GM23338 (cell line): ENCODE results near the gene HS6ST2. TPM values are rescaled to one million over a fixed set of nuclear protein-coding genes. Genes with fewer than 3 reads are reported as not detected.

Experiments used
- ATAC-seq: fragments of 200-7000 bp; cut with Tn5 transposase; 3 replicates; pipeline ENCODE4 v1.9.1; 2020
- DNase-seq: peaks from one replicate; pipeline ENCODE4 v3.0.0-alpha.2; 2015; ENCODE audit warnings: low spot score
- H2AFZ ChIP-seq: fragments of 200-600 bp; sonication (generic); 2 replicates; pipeline ENCODE4 v1.8.0; 2016; ENCODE audit warnings: antibody characterized with exemption, mild to moderate bottlenecking, moderate library complexity
- H3F3A ChIP-seq: fragments of 200-600 bp; sonication (generic); replicated peaks from 2 replicates; pipeline ENCODE4 v1.8.0; 2017; ENCODE audit warnings: antibody characterized with exemption, mixed run types, low read depth
- H3K27ac ChIP-seq: fragments of 200-600 bp; sonication (generic); 2 replicates; pipeline ENCODE4 v1.6.1; 2016; ENCODE audit warnings: low read depth
- H3K27me3 ChIP-seq: fragments of 200-600 bp; sonication (generic); 2 replicates; pipeline ENCODE4 v1.8.0; 2016; ENCODE audit warnings: mild to moderate bottlenecking, mixed run types, moderate library complexity; ENCODE audit not compliant: insufficient read depth
- H3K36me3 ChIP-seq: fragments of 200-600 bp; sonication (generic); 2 replicates; pipeline ENCODE4 v1.8.0; 2016; ENCODE audit warnings: mild to moderate bottlenecking; ENCODE audit not compliant: insufficient read depth
- H3K4me1 ChIP-seq: fragments of 200-600 bp; sonication (generic); 2 replicates; pipeline ENCODE4 v1.8.0; 2016; ENCODE audit warnings: mild to moderate bottlenecking, moderate library complexity; ENCODE audit not compliant: insufficient read depth
- H3K4me2 ChIP-seq: fragments of 200-600 bp; sonication (generic); 2 replicates; pipeline ENCODE4 v1.7.1; 2017; ENCODE audit warnings: mixed run types
- H3K4me3 ChIP-seq: fragments of 200-600 bp; sonication (generic); 2 replicates; pipeline ENCODE4 v1.6.1; 2016; ENCODE audit warnings: mixed run types
- H3K79me2 ChIP-seq: fragments of 200-600 bp; sonication (generic); replicated peaks from 2 replicates; pipeline ENCODE4 v1.8.0; 2017; ENCODE audit warnings: mild to moderate bottlenecking; ENCODE audit not compliant: insufficient read depth
- H3K9me2 ChIP-seq: fragments of 200-600 bp; sonication (generic); 2 replicates; pipeline ENCODE4 v1.8.0; 2017; ENCODE audit not compliant: insufficient read depth
- H4K20me1 ChIP-seq: fragments of 200-600 bp; sonication (generic); replicated peaks from 2 replicates; pipeline ENCODE4 v1.8.0; 2017; ENCODE audit warnings: mild to moderate bottlenecking; ENCODE audit not compliant: insufficient read depth
- H3K27ac Mint-ChIP-seq: 2 replicates; pipeline ENCODE4 v1.8.0; 2020; ENCODE audit warnings: inconsistent platforms, mild to moderate bottlenecking, moderate library complexity, mixed read lengths
- H3K27me3 Mint-ChIP-seq: 3 replicates; pipeline ENCODE4 v1.8.0; 2022; ENCODE audit warnings: low read depth, mild to moderate bottlenecking, moderate library complexity, mixed read lengths, inconsistent platforms; ENCODE audit not compliant: insufficient read depth, poor library complexity
- H3K36me3 Mint-ChIP-seq: 3 replicates; pipeline ENCODE4 v1.8.0; 2021; ENCODE audit warnings: low read depth, mild to moderate bottlenecking, inconsistent platforms, moderate library complexity, mixed read lengths
- H3K4me1 Mint-ChIP-seq: 3 replicates; pipeline ENCODE4 v1.8.0; 2020; ENCODE audit warnings: mild to moderate bottlenecking, inconsistent platforms, mixed read lengths
- H3K4me3 Mint-ChIP-seq: 3 replicates; pipeline ENCODE4 v1.8.0; 2021; ENCODE audit warnings: moderate library complexity, mild to moderate bottlenecking, inconsistent platforms, mixed read lengths
- H3K9me3 Mint-ChIP-seq: 3 replicates; pipeline ENCODE4 v1.8.0; 2020; ENCODE audit warnings: moderate library complexity, mild to moderate bottlenecking, inconsistent platforms, mixed read lengths
- CTCF ChIP-seq, 2 experiments: fragments of 200-600 bp in 1 of 2; sonication (generic) in 1 of 2; conservative IDR thresholded peaks; 2 replicates each; pipeline versions ENCODE4 v1.5.1 to v1.6.1; 2016 to 2017; ENCODE audit warnings: antibody characterized with exemption in 2 of 2, low read depth in 2 of 2, mild to moderate bottlenecking in 2 of 2, moderate library complexity in 1 of 2
- EZH2 ChIP-seq: fragments of 200-600 bp; sonication (generic); IDR thresholded peaks from one replicate; pipeline ENCODE4 v1.8.0; 2017; ENCODE audit warnings: antibody characterized with exemption, mild to moderate bottlenecking, low read depth; ENCODE audit not compliant: unreplicated experiment
- NANOG ChIP-seq: IDR thresholded peaks from 2 replicates; pipeline ENCODE4 v1.6.1; 2016; ENCODE audit warnings: antibody characterized with exemption, borderline replicate concordance
- polyA plus RNA-seq: library from polyadenylated mRNA; unstranded; fragments of >200 nt; fragmentation: Nextera tagmentation; extraction: Ambion mirVana; gene quantifications from 2 replicates; pipeline ENCODE4 v1.2.1, GENCODE V29; 2016
- total RNA-seq: library from RNA; depleted of rRNA; stranded (reverse); fragments of >200 nt; shearing (Covaris generic); gene quantifications from 2 replicates; pipeline ENCODE4 v1.2.3, GENCODE V29; 2014
- TF ChIP-seq, protein P1 (sequence below): fragments of 250-450 bp; sonication (Bioruptor Pico); IDR thresholded peaks from 2 replicates; pipeline ENCODE4 v1.5.0; 2020; ENCODE audit warnings: mild to moderate bottlenecking, moderate library complexity

HS6ST2 gene
- total and polyA plus RNA-seq, 2 experiments from 2014 or later = 0.82 to 4.8 TPM

DNA sequence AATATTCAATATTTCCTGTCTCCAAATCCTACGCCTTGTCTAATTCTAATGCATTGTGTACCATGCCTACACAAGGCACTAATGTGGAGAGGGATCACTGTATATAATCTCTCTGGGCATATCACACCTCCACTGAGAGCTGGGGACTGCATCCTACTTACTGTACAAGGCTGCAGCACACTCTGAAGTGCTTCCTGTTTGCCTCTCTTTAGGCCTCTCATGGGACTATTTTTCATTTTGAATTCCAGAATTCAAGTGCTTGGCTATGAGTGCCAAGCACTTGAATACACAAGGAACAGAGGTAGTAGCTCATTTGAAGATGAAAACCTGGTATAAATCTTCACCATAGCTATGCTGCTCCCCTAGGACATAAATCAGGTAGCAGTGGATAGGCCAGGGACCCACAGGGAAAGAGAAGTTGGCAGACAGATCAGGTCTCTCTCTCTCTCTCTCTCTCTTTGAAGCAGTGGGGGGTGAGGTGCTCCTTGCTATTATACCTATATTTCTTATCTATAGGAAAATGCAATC is 239.9 kb downstream of the HS6ST2 start (continued):
- TF ChIP-seq, protein P1, sequence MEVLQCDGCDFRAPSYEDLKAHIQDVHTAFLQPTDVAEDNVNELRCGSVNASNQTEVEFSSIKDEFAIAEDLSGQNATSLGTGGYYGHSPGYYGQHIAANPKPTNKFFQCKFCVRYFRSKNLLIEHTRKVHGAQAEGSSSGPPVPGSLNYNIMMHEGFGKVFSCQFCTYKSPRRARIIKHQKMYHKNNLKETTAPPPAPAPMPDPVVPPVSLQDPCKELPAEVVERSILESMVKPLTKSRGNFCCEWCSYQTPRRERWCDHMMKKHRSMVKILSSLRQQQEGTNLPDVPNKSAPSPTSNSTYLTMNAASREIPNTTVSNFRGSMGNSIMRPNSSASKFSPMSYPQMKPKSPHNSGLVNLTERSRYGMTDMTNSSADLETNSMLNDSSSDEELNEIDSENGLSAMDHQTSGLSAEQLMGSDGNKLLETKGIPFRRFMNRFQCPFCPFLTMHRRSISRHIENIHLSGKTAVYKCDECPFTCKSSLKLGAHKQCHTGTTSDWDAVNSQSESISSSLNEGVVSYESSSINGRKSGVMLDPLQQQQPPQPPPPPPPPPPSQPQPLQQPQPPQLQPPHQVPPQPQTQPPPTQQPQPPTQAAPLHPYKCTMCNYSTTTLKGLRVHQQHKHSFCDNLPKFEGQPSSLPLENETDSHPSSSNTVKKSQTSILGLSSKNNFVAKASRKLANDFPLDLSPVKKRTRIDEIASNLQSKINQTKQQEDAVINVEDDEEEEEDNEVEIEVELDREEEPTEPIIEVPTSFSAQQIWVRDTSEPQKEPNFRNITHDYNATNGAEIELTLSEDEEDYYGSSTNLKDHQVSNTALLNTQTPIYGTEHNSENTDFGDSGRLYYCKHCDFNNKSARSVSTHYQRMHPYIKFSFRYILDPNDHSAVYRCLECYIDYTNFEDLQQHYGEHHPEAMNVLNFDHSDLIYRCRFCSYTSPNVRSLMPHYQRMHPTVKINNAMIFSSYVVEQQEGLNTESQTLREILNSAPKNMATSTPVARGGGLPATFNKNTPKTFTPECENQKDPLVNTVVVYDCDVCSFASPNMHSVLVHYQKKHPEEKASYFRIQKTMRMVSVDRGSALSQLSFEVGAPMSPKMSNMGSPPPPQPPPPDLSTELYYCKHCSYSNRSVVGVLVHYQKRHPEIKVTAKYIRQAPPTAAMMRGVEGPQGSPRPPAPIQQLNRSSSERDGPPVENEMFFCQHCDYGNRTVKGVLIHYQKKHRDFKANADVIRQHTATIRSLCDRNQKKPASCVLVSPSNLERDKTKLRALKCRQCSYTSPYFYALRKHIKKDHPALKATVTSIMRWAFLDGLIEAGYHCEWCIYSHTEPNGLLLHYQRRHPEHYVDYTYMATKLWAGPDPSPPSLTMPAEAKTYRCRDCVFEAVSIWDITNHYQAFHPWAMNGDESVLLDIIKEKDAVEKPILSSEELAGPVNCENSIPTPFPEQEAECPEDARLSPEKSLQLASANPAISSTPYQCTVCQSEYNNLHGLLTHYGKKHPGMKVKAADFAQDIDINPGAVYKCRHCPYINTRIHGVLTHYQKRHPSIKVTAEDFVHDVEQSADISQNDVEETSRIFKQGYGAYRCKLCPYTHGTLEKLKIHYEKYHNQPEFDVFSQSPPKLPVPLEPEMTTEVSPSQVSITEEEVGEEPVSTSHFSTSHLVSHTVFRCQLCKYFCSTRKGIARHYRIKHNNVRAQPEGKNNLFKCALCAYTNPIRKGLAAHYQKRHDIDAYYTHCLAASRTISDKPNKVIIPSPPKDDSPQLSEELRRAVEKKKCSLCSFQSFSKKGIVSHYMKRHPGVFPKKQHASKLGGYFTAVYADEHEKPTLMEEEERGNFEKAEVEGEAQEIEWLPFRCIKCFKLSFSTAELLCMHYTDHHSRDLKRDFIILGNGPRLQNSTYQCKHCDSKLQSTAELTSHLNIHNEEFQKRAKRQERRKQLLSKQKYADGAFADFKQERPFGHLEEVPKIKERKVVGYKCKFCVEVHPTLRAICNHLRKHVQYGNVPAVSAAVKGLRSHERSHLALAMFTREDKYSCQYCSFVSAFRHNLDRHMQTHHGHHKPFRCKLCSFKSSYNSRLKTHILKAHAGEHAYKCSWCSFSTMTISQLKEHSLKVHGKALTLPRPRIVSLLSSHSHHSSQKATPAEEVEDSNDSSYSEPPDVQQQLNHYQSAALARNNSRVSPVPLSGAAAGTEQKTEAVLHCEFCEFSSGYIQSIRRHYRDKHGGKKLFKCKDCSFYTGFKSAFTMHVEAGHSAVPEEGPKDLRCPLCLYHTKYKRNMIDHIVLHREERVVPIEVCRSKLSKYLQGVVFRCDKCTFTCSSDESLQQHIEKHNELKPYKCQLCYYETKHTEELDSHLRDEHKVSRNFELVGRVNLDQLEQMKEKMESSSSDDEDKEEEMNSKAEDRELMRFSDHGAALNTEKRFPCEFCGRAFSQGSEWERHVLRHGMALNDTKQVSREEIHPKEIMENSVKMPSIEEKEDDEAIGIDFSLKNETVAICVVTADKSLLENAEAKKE (CRISPR knock-in tag) = no peak
- no peak for TF ChIP-seq NANOG
- no peak for TF ChIP-seq EZH2

- Histone ChIP-seq H3K36me3 (no peaks in the 10 kb centered on the region), H3K4me2 (no peak overlapping the region), H3K79me2 (no peaks in the 10 kb centered on the region), H3K27me3 (no peaks in the 10 kb centered on the region), H3F3A (no peaks in the 10 kb centered on the region), H3K4me3 (no peak overlapping the region), H4K20me1 (no peaks in the 10 kb centered on the region), H2AFZ (no peak overlapping the region), H3K4me1 (no peaks in the 10 kb centered on the region), H3K9me2 (no peaks in the 10 kb centered on the region), H3K27ac (no peak overlapping the region)
- Mint-ChIP-seq H3K27ac (no peak overlapping the region), H3K4me1 (peaks cover under 1% of the 10 kb centered on the region; the same call in 1 of the 3 replicates), H3K36me3 (no peaks in the 10 kb centered on the region), H3K4me3 (no peak overlapping the region), H3K27me3 (no peaks in the 10 kb centered on the region), H3K9me3 (no peaks in the 10 kb centered on the region)
- TF ChIP-seq, protein P1 (CRISPR knock-in tag) = no peak
- peak; percentile 45 to 50 for TF ChIP-seq CTCF (conservative IDR thresholded peaks at IDR 0.05; ENCODE audit: low read depth in 2 of 2)
- ATAC-seq = no peak
- peak; percentile 19 for DNase-seq
Measured at GRCh38 chrX:132716006-132716405, 242.4 kb downstream of the HS6ST2 start.
